ENCODE data around the gene ZNF648.
"Not testable (repeated sequence)": the region's sequence is repeated elsewhere in the genome, so short reads cannot be mapped to it uniquely, and the experiment has no call there.

Gene ZNF648

GRCh38 chr1:182071924-182072323 lies 10.4 kb upstream of the ZNF648 start:
- no peak for DNase-seq (ENCODE audit: low read depth in 2 of 2)

- no peak for DNase-seq (ENCODE audit: low read depth in 2 of 2)
Observed at GRCh38 chr1:182069028-182069466, 7.5 kb upstream of the ZNF648 start.

GRCh38 chr1:182066934-182067333 lies 5.4 kb upstream of the ZNF648 start:
- DNase-seq (ENCODE audit: low read depth in 2 of 2) = no peak

- DNase-seq (ENCODE audit: low read depth in 2 of 2) = no peak
Observed at GRCh38 chr1:182065126-182065845, 3.8 kb upstream of the ZNF648 start.

- no peak for DNase-seq (ENCODE audit: low read depth in 2 of 2)
Observed at GRCh38 chr1:182064611-182065010, 3.1 kb upstream of the ZNF648 start.

GRCh38 chr1:182062223-182062622 lies 711 bp upstream of the ZNF648 start:
- DNase-seq (ENCODE audit: low read depth in 2 of 2) = no peak

GRCh38 chr1:182060877-182061276 lies 635 bp downstream of the ZNF648 start:
- DNase-seq (ENCODE audit: low read depth in 2 of 2) = no peak

- no peak for DNase-seq (ENCODE audit: low read depth in 2 of 2)
Observed at GRCh38 chr1:182059936-182060335, 1.6 kb downstream of the ZNF648 start.

GRCh38 chr1:182056601-182057366 lies 4.7 kb downstream of the ZNF648 start:
- no peak for DNase-seq (ENCODE audit: low read depth in 2 of 2)

GRCh38 chr1:182054698-182055326 lies 6.7 kb downstream of the ZNF648 start:
- peak in 1 of 2 donors; percentile 23 for DNase-seq (ENCODE audit: low read depth in 2 of 2)

- no peak for DNase-seq (ENCODE audit: low read depth in 2 of 2)
Observed at GRCh38 chr1:182052355-182052754, 9.2 kb downstream of the ZNF648 start.

- DNase-seq (ENCODE audit: low read depth in 2 of 2) = no peak
Observed at GRCh38 chr1:182051938-182052337, 9.6 kb downstream of the ZNF648 start.

GRCh38 chr1:182050481-182051448 lies 10.7 kb downstream of the ZNF648 start:
- no peak for DNase-seq (ENCODE audit: low read depth in 2 of 2)

- DNase-seq (ENCODE audit: low read depth in 2 of 2) = no peak
Observed at GRCh38 chr1:182048562-182048961, 12.9 kb downstream of the ZNF648 start.

- DNase-seq (ENCODE audit: low read depth in 2 of 2) = no peak
Observed at GRCh38 chr1:182046763-182047162, 14.7 kb downstream of the ZNF648 start.

- not testable (repeated sequence) for DNase-seq (ENCODE audit: low read depth in 2 of 2)
Observed at GRCh38 chr1:182045481-182045880, 16.0 kb downstream of the ZNF648 start.

- no peak for DNase-seq (ENCODE audit: low read depth in 2 of 2)
Observed at GRCh38 chr1:182041615-182042014, 19.9 kb downstream of the ZNF648 start.

GRCh38 chr1:182038220-182038619 lies 23.3 kb downstream of the ZNF648 start:
- DNase-seq (ENCODE audit: low read depth in 2 of 2) = no peak

- DNase-seq (ENCODE audit: low read depth in 2 of 2) = no peak
Observed at GRCh38 chr1:182035097-182035770, 26.3 kb downstream of the ZNF648 start.

GRCh38 chr1:182032251-182032650 lies 29.3 kb downstream of the ZNF648 start:
- no peak for DNase-seq (ENCODE audit: low read depth in 2 of 2)
